Measurements from ENCODE around the gene PSMD1. TPM values are rescaled to one million over a fixed set of nuclear protein-coding genes. Genes with fewer than 3 reads are reported as not detected.
"Not testable (repeated sequence)": the region's sequence is repeated elsewhere in the genome, so short reads cannot be mapped to it uniquely, and the experiment has no call there.

PSMD1 gene
- total RNA-seq, 1 donor from 2014 or later = 77.2 TPM

GRCh38 chr2:231134910-231135655 is 78.4 kb downstream of the PSMD1 start:
- H3K27me3 ChIP-seq (ENCODE audit: control insufficient read depth, insufficient read depth, low read length) = no peaks in the 10 kb centered on the region
- no peak for TF ChIP-seq CTCF (IDR thresholded peaks at IDR 0.05; ENCODE audit: insufficient read depth, low read length, poor library complexity, severe bottlenecking)
- no peaks in the 10 kb centered on the region for H3K36me3 ChIP-seq (ENCODE audit: control insufficient read depth, insufficient read depth, low read length)
- no peak overlapping the region for H3K4me3 ChIP-seq (ENCODE audit: low read depth, low read length)
- no peak for DNase-seq (ENCODE audit: low read depth)

- Histone ChIP-seq H3K27me3 (ENCODE audit: control insufficient read depth, insufficient read depth, low read length) (no peaks in the 10 kb centered on the region), H3K36me3 (ENCODE audit: control insufficient read depth, insufficient read depth, low read length) (no peaks in the 10 kb centered on the region), H3K4me3 (ENCODE audit: low read depth, low read length) (no peak overlapping the region)
- DNase-seq (ENCODE audit: low read depth) = no peak
- TF ChIP-seq CTCF (IDR thresholded peaks at IDR 0.05; ENCODE audit: insufficient read depth, low read length, poor library complexity, severe bottlenecking) = no peak
Measured at GRCh38 chr2:231138699-231139098, 82.0 kb downstream of the PSMD1 start.

- no peaks in the 10 kb centered on the region for H3K27me3 ChIP-seq (ENCODE audit: control insufficient read depth, insufficient read depth, low read length)
- no peak overlapping the region for H3K4me3 ChIP-seq (ENCODE audit: low read depth, low read length)
- DNase-seq (ENCODE audit: low read depth) = no peak
- no peak for TF ChIP-seq CTCF (IDR thresholded peaks at IDR 0.05; ENCODE audit: insufficient read depth, low read length, poor library complexity, severe bottlenecking)
- no peaks in the 10 kb centered on the region for H3K36me3 ChIP-seq (ENCODE audit: control insufficient read depth, insufficient read depth, low read length)
Measured at GRCh38 chr2:231139796-231140195, 83.1 kb downstream of the PSMD1 start.

GRCh38 chr2:231140808-231141207 is 84.1 kb downstream of the PSMD1 start:
- not testable (repeated sequence) for DNase-seq (ENCODE audit: low read depth); H3K4me3 ChIP-seq (ENCODE audit: low read depth, low read length); H3K27me3 ChIP-seq (ENCODE audit: control insufficient read depth, insufficient read depth, low read length); H3K36me3 ChIP-seq (ENCODE audit: control insufficient read depth, insufficient read depth, low read length)

- Histone ChIP-seq H3K4me3 (ENCODE audit: low read depth, low read length) (no peak overlapping the region), H3K36me3 (ENCODE audit: control insufficient read depth, insufficient read depth, low read length) (no peaks in the 10 kb centered on the region), H3K27me3 (ENCODE audit: control insufficient read depth, insufficient read depth, low read length) (no peaks in the 10 kb centered on the region)
- no peak for TF ChIP-seq CTCF (IDR thresholded peaks at IDR 0.05; ENCODE audit: insufficient read depth, low read length, poor library complexity, severe bottlenecking)
- no peak for DNase-seq (ENCODE audit: low read depth)
Measured at GRCh38 chr2:231144896-231145295, 88.2 kb downstream of the PSMD1 start.

- DNase-seq (ENCODE audit: low read depth) = no peak
- Histone ChIP-seq H3K36me3 (ENCODE audit: control insufficient read depth, insufficient read depth, low read length) (no peaks in the 10 kb centered on the region), H3K27me3 (ENCODE audit: control insufficient read depth, insufficient read depth, low read length) (no peaks in the 10 kb centered on the region), H3K4me3 (ENCODE audit: low read depth, low read length) (no peak overlapping the region)
- TF ChIP-seq CTCF (IDR thresholded peaks at IDR 0.05; ENCODE audit: insufficient read depth, low read length, poor library complexity, severe bottlenecking) = no peak
Measured at GRCh38 chr2:231146665-231147064, 90.0 kb downstream of the PSMD1 start.

Data from kidney epithelial cell (primary cell).